PC-3 (cell line): ENCODE measurements around the gene GBX2.

Experiments
- EZH2 ChIP-seq: fragments of 300-600 bp; sonication (generic); IDR thresholded peaks from one replicate; pipeline ENCODE4 v1.6.1; 2017; ENCODE audit warnings: antibody characterized with exemption, mild to moderate bottlenecking, low read length; ENCODE audit not compliant: unreplicated experiment
- EZH2phosphoT487 ChIP-seq: fragments of 300-600 bp; sonication (generic); IDR thresholded peaks from 2 replicates; pipeline ENCODE4 v1.6.1; 2018; ENCODE audit warnings: mild to moderate bottlenecking, antibody characterized with exemption, low read length, borderline replicate concordance
- TF ChIP-seq, protein P1 (sequence below): fragments of 300-600 bp; sonication (generic); conservative IDR thresholded peaks from 2 replicates; pipeline ENCODE4 v1.5.1; 2017; ENCODE audit warnings: antibody characterized with exemption, low read depth, mild to moderate bottlenecking, low read length

DNA sequence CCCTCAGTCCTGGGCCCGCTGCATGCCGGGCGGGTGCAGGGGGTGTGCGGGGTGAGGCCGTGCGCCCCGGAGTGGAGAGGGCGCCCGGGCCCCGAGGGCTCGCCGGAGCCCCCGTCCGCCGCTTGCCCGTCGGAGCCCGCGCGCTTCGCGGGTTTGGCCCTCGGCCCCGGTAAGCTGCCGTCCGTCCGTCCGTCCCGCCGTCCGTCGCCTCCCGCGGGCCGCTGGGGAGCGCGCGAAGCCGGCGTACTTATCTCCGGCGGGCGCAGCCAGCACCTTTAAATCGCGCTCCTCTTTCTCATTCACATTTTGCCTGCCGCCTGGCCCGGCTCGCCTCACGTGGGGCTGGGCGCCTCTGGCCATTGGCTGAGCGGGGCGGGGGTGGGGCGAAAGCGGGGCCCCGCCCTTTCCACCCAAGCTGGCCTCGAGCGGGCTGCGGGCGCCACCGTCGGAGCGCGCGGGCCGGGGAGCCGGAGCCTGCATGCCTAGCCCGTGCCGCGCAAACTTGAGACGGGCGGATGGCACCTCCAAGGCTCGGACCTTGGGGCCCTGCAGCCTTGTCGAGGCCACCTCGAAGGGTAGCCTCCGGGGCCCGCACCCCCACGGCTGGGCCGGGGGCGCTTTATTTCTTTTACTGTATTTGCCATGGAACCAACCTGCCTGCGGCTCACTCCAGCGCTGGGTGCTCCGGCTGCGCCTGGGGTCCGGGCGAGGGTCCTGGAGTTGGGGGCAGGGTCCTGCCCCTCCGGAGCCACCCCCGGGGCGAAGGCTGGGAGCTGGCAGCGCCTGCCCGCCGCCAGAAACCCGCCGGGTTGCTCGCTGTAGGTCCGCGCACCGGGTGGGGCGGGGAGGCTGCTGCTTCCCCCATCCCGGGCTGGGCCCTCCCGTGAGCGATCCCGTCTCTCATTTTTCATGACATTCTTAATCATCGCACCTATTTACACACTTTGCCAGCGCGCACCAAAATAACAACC is at the start of gene GBX2:
- TF ChIP-seq, protein P1, sequence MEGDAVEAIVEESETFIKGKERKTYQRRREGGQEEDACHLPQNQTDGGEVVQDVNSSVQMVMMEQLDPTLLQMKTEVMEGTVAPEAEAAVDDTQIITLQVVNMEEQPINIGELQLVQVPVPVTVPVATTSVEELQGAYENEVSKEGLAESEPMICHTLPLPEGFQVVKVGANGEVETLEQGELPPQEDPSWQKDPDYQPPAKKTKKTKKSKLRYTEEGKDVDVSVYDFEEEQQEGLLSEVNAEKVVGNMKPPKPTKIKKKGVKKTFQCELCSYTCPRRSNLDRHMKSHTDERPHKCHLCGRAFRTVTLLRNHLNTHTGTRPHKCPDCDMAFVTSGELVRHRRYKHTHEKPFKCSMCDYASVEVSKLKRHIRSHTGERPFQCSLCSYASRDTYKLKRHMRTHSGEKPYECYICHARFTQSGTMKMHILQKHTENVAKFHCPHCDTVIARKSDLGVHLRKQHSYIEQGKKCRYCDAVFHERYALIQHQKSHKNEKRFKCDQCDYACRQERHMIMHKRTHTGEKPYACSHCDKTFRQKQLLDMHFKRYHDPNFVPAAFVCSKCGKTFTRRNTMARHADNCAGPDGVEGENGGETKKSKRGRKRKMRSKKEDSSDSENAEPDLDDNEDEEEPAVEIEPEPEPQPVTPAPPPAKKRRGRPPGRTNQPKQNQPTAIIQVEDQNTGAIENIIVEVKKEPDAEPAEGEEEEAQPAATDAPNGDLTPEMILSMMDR, result no peak
- TF ChIP-seq EZH2 (no peak), EZH2phosphoT487 (no peak)
